Adrenal gland (tissue), 5 donors: Measurements from ENCODE around the gene ZP4.

ENCODE experiments used
- CTCF ChIP-seq, 6 experiments: fragments of 450-650 bp in 4 of 6; fragments of 200-600 bp in 2 of 6; sonication (generic) in 1 of 6; IDR thresholded peaks; 1 replicate in 5 of 6; 2 replicates in 1 of 6; pipeline versions ENCODE4 v1.5.1 to v1.8.0; 2016 to 2021; ENCODE audit warnings: antibody characterized with exemption in 6 of 6, mild to moderate bottlenecking in 2 of 6, moderate library complexity in 1 of 6
- POLR2A ChIP-seq, 2 donors: fragments of 450-650 bp; IDR thresholded peaks; one replicate each; pipeline ENCODE4 v1.6.1; 2017; ENCODE audit warnings: antibody characterized with exemption in 2 of 2, mild to moderate bottlenecking in 2 of 2, moderate library complexity in 1 of 2
- donor health status: DM: no; HTN: no; CAD: no.

GRCh38 chr1:237863234-237863633 lies 27.5 kb downstream of the ZP4 start:
- TF ChIP-seq CTCF (IDR thresholded peaks at IDR 0.05) (no peak), POLR2A (IDR thresholded peaks at IDR 0.05) (no peak)
